HG02943 (cell line): ENCODE data around the gene PATL1.
"Not testable (repeated sequence)": the region's sequence is repeated elsewhere in the genome, so short reads cannot be mapped to it uniquely, and the experiment has no call there.

Experiments
- ATAC-seq: cut with Tn5 transposase; IDR thresholded peaks from one replicate; pipeline ENCODE4 v1.9.1; 2021; ENCODE audit warnings: mild to moderate bottlenecking, low read depth, moderate library complexity; ENCODE audit not compliant: unreplicated experiment

The PATL1 gene

GRCh38 chr11:59674291-59674690, 5.5 kb upstream of the PATL1 start:
- ATAC-seq, result no peak

GRCh38 chr11:59673291-59673690, 4.5 kb upstream of the PATL1 start:
- ATAC-seq, result no peak

- ATAC-seq, result no peak
Observed at GRCh38 chr11:59671471-59671870, 2.6 kb upstream of the PATL1 start.

DNA sequence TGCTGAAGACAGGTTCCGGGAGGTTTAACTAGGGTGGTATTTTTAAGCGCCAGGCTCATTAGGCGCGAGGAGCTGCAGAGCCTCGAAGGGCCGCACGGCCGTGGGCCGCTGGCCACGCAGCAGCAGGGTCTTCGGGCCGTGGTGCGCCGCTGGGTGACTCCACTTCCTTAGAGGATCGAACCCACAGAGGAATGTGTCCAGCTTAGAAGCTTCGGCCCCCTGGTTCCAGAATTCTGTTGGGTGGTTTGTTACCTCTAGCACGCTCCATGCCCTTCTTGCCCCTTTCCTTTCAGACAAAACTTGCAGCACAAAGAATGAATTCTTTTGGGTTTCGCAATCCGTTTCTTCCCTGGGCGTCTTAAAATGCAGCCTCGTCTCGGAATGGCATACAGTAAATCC, 773 bp upstream of the PATL1 start:
- ATAC-seq, result peak; percentile 10

GRCh38 chr11:59668188-59668949, 468 bp downstream of the PATL1 start:
- peak; percentile 36 for ATAC-seq

DNA sequence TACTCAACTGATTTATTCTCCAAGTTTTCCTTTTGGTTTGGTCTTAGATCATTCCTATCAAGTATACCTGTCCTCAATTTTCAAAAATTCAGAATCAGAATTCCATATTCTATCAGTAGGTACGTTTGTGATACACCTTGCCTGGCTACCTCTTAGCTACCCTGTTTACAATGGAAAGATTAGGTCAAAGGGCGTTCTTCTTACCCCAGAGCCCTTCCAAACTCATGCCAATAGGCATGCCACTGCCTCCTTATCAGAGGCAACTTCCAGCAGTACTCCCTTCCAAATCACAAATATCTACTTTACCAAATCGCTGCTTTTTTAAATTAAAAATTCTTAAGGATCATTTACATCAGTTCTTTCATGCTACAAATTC, 1.0 kb downstream of the PATL1 start:
- no peak for ATAC-seq

GRCh38 chr11:59666969-59667368, 1.9 kb downstream of the PATL1 start:
- no peak for ATAC-seq

DNA sequence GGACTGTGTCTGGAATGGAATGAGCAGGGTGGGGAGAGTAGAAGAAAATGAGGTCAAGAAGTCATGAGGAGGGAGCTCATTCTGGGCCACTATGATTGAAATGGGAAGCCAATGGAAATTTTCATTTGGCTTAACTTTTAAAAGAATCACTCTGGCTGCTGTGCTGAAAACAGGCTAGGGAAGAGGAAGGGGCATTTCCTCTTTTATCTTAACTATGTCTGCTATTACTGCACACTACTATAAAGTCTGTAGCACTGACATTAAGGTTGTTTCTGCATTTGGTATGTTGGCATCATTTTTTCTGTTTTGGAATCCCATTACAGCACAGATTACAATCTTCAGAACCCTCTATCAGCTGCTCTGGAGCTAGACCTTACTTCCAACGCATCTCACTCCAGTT, 8.2 kb downstream of the PATL1 start:
- no peak for ATAC-seq

DNA sequence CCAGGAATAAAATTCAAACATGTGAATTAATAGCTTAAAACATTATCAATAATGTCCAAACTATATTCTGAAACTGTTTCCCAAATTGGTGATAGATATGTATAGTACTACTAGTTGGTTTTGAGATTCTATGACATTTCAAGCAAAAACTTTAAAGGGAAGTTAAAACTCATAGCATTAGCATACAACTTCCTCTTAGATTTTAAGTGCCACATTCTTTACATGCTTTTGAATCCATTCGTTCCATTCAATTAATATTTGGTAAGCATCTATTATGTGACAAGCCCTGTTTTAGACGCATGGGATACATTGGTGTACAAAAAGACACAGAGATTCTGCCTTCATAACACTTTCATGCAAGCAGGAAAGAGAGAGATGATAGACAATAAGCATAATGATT, 8.9 kb downstream of the PATL1 start:
- ATAC-seq, result no peak

- no peak for ATAC-seq
Observed at GRCh38 chr11:59658036-59658435, 10.8 kb downstream of the PATL1 start.

- ATAC-seq, result no peak
Observed at GRCh38 chr11:59654893-59655292, 13.9 kb downstream of the PATL1 start.

- no peak for ATAC-seq
Observed at GRCh38 chr11:59647245-59647980, 21.4 kb downstream of the PATL1 start.

DNA sequence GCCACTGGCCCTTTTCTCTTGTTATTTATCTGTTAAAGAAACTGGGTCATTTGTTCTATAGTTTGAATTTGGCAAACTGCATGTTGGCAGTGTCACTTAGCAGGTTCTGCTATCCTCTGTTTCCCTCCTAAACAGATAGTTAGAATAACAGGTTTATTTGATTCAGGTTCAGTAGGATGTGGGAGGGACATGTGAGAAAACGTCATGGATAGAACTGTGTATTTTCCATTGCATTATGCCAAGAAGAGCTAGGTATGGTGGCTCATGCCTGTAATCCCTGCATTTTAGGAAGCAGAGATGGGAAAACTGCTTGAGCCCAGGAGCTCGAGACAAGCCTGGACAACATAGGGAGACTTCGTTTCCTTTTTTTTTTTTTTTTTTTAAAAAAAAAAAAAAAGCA, 24.3 kb downstream of the PATL1 start:
- no peak for ATAC-seq

GRCh38 chr11:59643390-59643789, 25.4 kb downstream of the PATL1 start:
- no peak for ATAC-seq

GRCh38 chr11:59641156-59641555, 27.7 kb downstream of the PATL1 start:
- ATAC-seq, result no peak

DNA sequence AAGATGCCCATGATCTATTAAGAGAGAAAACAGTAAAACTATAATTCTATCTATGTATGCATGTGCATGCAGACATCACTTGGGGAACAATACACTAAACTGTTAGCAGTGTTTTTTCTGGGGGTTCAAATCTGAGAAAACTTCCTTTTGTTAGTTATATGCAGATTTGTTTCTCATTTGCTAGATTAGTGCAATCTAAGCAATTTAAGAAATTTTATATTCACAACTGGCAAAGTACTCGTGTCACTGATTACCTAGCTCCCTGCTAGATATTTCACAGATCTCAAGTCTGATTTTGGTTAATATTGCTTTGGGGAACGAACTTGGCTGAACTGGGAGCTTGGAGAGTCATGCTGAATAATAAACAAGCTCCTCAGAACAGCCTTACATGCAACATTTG, 38.3 kb downstream of the PATL1 start:
- ATAC-seq, result no peak

DNA sequence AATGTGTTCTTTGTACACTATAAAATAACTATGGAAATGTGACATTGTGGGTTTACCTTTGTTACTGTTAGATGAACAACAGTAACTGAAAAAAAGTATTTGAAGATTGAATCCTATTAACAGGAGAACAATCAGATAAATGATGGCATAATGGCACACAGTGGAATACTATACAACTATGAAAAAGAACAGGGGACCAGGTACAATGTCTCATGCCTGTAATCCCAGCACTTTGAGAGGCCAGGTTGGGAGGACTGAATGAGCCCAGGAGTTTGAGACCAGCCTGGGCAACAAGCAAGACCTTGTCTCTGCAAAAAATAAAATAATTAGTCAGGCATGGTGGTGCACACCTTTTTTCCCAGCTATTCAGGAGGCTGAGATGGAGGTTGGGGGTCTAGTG, 38.8 kb downstream of the PATL1 start:
- no peak for ATAC-seq

DNA sequence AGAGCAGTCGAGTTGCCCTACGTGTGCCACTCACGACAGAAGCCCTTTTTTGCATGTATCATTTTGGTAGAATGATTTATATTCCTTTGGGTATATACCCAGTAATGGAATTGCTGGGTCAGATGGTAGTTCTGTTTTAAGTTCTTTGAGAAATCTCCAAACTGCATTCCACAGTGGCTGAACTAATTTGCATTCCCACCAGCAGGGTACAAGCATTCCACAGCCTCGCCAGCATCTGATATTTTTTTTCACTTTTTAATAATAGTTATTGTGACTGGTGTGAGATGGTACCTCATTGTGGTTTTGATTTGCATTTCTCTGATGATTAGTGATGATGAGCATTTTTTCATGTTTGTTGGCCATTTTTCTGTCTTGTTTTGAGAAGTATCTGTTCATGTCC, 41.9 kb downstream of the PATL1 start:
- ATAC-seq, result not testable (repeated sequence)

- ATAC-seq, result no peak
Observed at GRCh38 chr11:59625703-59626102, 43.1 kb downstream of the PATL1 start.

GRCh38 chr11:59617876-59618275, 51.0 kb downstream of the PATL1 start:
- no peak for ATAC-seq

GRCh38 chr11:59616396-59616982, 52.3 kb downstream of the PATL1 start:
- no peak for ATAC-seq
